Neural progenitor cell (in vitro differentiated cells): ENCODE data around the gene GLMP. TPM values are rescaled to one million over a fixed set of nuclear protein-coding genes. Genes with fewer than 3 reads are reported as not detected.

Source experiments
- DNase-seq: peaks from one replicate; pipeline ENCODE4 v3.0.0-alpha.2; 2016; ENCODE audit warnings: low spot score
- H2AFZ ChIP-seq: fragments of 200-600 bp; sonication (generic); replicated peaks from 2 replicates; pipeline ENCODE4 v1.6.1; 2016; ENCODE audit warnings: antibody characterized with exemption
- H3F3A ChIP-seq: fragments of 200-600 bp; sonication (generic); 2 replicates; pipeline ENCODE4 v1.6.1; 2016; ENCODE audit warnings: antibody characterized with exemption, low read depth
- H3K27ac ChIP-seq: fragments of 200-600 bp; sonication (generic); 2 replicates; pipeline ENCODE4 v1.5.1; 2016; ENCODE audit warnings: mild to moderate bottlenecking
- H3K27me3 ChIP-seq: fragments of 200-600 bp; sonication (generic); 2 replicates; pipeline ENCODE4 v1.6.1; 2016; ENCODE audit warnings: mild to moderate bottlenecking, moderate library complexity
- H3K36me3 ChIP-seq: fragments of 200-600 bp; sonication (generic); 2 replicates; pipeline ENCODE4 v1.5.1; 2016
- H3K4me1 ChIP-seq: fragments of 200-600 bp; sonication (generic); 2 replicates; pipeline ENCODE4 v1.6.1; 2016; ENCODE audit warnings: mixed run types
- H3K4me2 ChIP-seq: fragments of 200-600 bp; sonication (generic); 2 replicates; pipeline ENCODE4 v1.6.1; 2016
- H3K4me3 ChIP-seq: fragments of 200-600 bp; sonication (generic); 2 replicates; pipeline ENCODE4 v1.5.1; 2016
- H3K79me2 ChIP-seq: fragments of 200-600 bp; sonication (generic); 2 replicates; pipeline ENCODE4 v1.6.1; 2016; ENCODE audit warnings: low read depth
- H3K9ac ChIP-seq: fragments of 200-600 bp; sonication (generic); 2 replicates; pipeline ENCODE4 v1.6.1; 2016
- H3K9me3 ChIP-seq: fragments of 200-600 bp; sonication (generic); 2 replicates; pipeline ENCODE4 v1.5.1; 2016; ENCODE audit warnings: low read depth
- H4K20me1 ChIP-seq: fragments of 200-600 bp; sonication (generic); 2 replicates; pipeline ENCODE4 v1.6.1; 2016; ENCODE audit warnings: low read depth
- H3K27ac Mint-ChIP-seq: 3 replicates; pipeline ENCODE4 v1.8.0; 2021; ENCODE audit warnings: mixed read lengths
- H3K27me3 Mint-ChIP-seq: 2 replicates; pipeline ENCODE4 v1.8.0; 2022; ENCODE audit warnings: low read depth, mild to moderate bottlenecking, inconsistent platforms, moderate library complexity, mixed read lengths; ENCODE audit not compliant: insufficient read depth
- H3K36me3 Mint-ChIP-seq: 3 replicates; pipeline ENCODE4 v1.8.0; 2021; ENCODE audit warnings: mixed read lengths
- H3K4me1 Mint-ChIP-seq: 3 replicates; pipeline ENCODE4 v1.8.0; 2021; ENCODE audit warnings: mixed read lengths
- H3K4me3 Mint-ChIP-seq: 3 replicates; pipeline ENCODE4 v1.8.0; 2021; ENCODE audit warnings: mild to moderate bottlenecking, moderate library complexity, mixed read lengths
- H3K9me3 Mint-ChIP-seq: 3 replicates; pipeline ENCODE4 v1.8.0; 2020; ENCODE audit warnings: mixed read lengths
- EZH2 ChIP-seq: fragments of 200-600 bp; sonication (generic); IDR thresholded peaks from 2 replicates; pipeline ENCODE4 v1.6.1; 2017; ENCODE audit warnings: antibody characterized with exemption, mild to moderate bottlenecking, moderate library complexity
- EZH2phosphoT487 ChIP-seq: fragments of 200-600 bp; sonication (generic); IDR thresholded peaks from 2 replicates; pipeline ENCODE4 v1.6.1; 2017; ENCODE audit warnings: antibody characterized with exemption
- total RNA-seq: library from RNA; depleted of rRNA; stranded (reverse); fragments of >200 nt; gene quantifications from 2 replicates; pipeline ENCODE4 v1.2.3, GENCODE V29; 2015; ENCODE audit warnings: low replicate concordance
- TF ChIP-seq, protein P1 (sequence below): fragments of 200-600 bp; sonication (generic); IDR thresholded peaks from 2 replicates; pipeline ENCODE4 v1.5.1; 2017; ENCODE audit warnings: antibody characterized with exemption, mild to moderate bottlenecking

Gene GLMP
- total RNA-seq, 1 donor from 2014 or later = 38.7 TPM

DNA sequence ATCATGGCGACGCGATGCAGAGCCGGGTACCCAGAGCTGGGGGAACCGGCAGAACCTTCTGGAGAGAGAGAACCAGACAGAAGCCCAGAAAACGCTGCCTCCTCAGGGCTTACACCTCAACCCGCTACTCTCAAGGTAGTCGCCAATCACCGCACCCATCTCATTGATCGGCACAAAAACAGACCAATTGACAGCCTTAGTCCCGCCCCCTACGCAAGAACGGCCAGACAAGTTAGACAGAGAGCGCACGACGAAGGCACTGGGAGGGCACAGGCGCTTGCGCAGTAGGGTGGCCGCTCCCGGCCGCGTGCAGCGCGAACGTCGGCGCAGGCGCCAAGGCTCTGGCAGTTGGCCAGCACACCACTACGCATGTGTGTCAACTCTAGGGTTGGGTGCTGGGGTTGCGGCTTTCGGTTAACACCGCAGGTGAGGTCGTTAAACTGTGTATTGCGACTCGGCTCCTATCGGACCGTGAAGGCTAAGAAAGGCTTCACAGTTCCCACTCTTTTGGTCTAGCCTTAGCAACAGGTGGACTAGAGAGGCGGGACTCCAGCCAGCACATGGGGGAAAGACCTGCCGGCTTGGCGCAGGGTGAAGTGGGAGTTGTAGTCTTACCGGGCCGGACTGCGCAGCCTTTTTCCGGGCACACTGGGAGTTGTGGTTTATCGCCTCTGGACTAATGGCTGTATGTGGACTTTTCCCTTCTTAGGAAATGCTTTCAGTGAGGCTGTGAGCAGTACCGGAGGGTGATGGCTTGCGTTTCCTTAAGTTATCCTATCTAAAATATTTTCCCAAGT, 42.9 kb upstream of the GLMP start, which contains the start of the genes CCT3 and TSACC:
TSS of gene CCT3 (minus strand) at position 113 of the 797 bp plus-strand sequence. CDS start at position 5, 108 bp downstream.
TSS of gene TSACC (plus strand) at position 347 of the 797 bp plus-strand sequence. CDS start 1,232 bp downstream, outside the sequence.
- Histone ChIP-seq H3K9ac (peak within 1 kb of the TSS; percentile 66), H3K36me3 (peaks cover 8% of the 10 kb centered on the region), H3F3A (peaks cover 14% of the 10 kb centered on the region), H3K4me2 (peak within 1 kb of the TSS; percentile 92), H3K4me1 (peaks cover 14% of the 10 kb centered on the region), H2AFZ (peak within 1 kb of the TSS; percentile 98), H3K27ac (peak within 1 kb of the TSS; percentile 52), H3K79me2 (peaks cover 45% of the 10 kb centered on the region), H3K4me3 (peak within 1 kb of the TSS; percentile 99), H4K20me1 (peaks cover 37% of the 10 kb centered on the region), H3K9me3 (no peaks in the 10 kb centered on the region), H3K27me3 (no peaks in the 10 kb centered on the region)
- Mint-ChIP-seq H3K9me3 (no peaks in the 10 kb centered on the region), H3K36me3 (peaks cover 13% of the 10 kb centered on the region), H3K27me3 (no peaks in the 10 kb centered on the region), H3K4me3 (peak within 1 kb of the TSS; percentile 96), H3K27ac (peak within 1 kb of the TSS; percentile 61), H3K4me1 (peaks cover 22% of the 10 kb centered on the region)
- peak; percentile 99 for DNase-seq
- TF ChIP-seq EZH2phosphoT487 (no peak), EZH2 (no peak)
- TF ChIP-seq, protein P1, sequence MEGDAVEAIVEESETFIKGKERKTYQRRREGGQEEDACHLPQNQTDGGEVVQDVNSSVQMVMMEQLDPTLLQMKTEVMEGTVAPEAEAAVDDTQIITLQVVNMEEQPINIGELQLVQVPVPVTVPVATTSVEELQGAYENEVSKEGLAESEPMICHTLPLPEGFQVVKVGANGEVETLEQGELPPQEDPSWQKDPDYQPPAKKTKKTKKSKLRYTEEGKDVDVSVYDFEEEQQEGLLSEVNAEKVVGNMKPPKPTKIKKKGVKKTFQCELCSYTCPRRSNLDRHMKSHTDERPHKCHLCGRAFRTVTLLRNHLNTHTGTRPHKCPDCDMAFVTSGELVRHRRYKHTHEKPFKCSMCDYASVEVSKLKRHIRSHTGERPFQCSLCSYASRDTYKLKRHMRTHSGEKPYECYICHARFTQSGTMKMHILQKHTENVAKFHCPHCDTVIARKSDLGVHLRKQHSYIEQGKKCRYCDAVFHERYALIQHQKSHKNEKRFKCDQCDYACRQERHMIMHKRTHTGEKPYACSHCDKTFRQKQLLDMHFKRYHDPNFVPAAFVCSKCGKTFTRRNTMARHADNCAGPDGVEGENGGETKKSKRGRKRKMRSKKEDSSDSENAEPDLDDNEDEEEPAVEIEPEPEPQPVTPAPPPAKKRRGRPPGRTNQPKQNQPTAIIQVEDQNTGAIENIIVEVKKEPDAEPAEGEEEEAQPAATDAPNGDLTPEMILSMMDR = no peak

DNA sequence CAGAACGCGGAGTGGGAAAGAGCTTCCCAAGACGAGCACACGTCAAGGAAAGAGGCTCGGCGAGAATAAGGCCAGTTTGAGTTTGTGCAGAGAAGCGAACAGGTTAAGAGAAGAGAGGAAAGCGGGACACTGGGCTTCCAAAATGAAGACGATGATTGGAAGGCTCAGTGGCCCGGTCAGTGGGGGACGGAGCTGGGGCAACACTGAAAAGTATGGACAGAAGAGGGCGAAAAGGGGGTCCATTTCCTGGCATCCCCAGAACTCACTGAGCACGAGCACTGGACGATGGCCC, 42.4 kb upstream of the GLMP start:
- Histone ChIP-seq H3K4me2 (peak overlapping the region; percentile 92), H3K27ac (peak overlapping the region; percentile 52)

GRCh38 chr1:156337052-156337887, 41.8 kb upstream of the GLMP start:
- H3K79me2 ChIP-seq = peaks cover 56% of the 10 kb centered on the region
- no peaks in the 10 kb centered on the region for H3K27me3 ChIP-seq
- H3K4me1 Mint-ChIP-seq = peaks cover 20% of the 10 kb centered on the region
- peak overlapping the region; percentile 61 for H3K27ac Mint-ChIP-seq
- H3K36me3 ChIP-seq = peaks cover 17% of the 10 kb centered on the region
- H4K20me1 ChIP-seq = peaks cover 41% of the 10 kb centered on the region
- H2AFZ ChIP-seq = peak overlapping the region; percentile 69
- no peak for DNase-seq
- H3K4me2 ChIP-seq = peak overlapping the region; percentile 92
- H3K4me3 Mint-ChIP-seq = peak overlapping the region; percentile 96
- peaks cover 15% of the 10 kb centered on the region for H3F3A ChIP-seq
- H3K9me3 ChIP-seq = no peaks in the 10 kb centered on the region
- no peaks in the 10 kb centered on the region for H3K27me3 Mint-ChIP-seq
- H3K36me3 Mint-ChIP-seq = peaks cover 15% of the 10 kb centered on the region
- peaks cover 14% of the 10 kb centered on the region for H3K4me1 ChIP-seq
- H3K9ac ChIP-seq = peak overlapping the region; percentile 66
- TF ChIP-seq EZH2phosphoT487 (no peak), EZH2 (no peak)
- TF ChIP-seq, protein P1 = no peak
- no peaks in the 10 kb centered on the region for H3K9me3 Mint-ChIP-seq
- H3K4me3 ChIP-seq = peak overlapping the region; percentile 99
- peak overlapping the region; percentile 52 for H3K27ac ChIP-seq

More for the DNA sequence above, 42.4 kb upstream of the GLMP start:
- no peak for DNase-seq
- Histone ChIP-seq H3K9me3 (no peaks in the 10 kb centered on the region), H3K9ac (peak overlapping the region; percentile 66), H3K36me3 (peaks cover 13% of the 10 kb centered on the region), H2AFZ (peak overlapping the region; percentile 69), H4K20me1 (peaks cover 37% of the 10 kb centered on the region), H3K4me1 (peaks cover 14% of the 10 kb centered on the region), H3K27me3 (no peaks in the 10 kb centered on the region), H3K4me3 (peak overlapping the region; percentile 99), H3F3A (peaks cover 15% of the 10 kb centered on the region), H3K79me2 (peaks cover 51% of the 10 kb centered on the region)
- TF ChIP-seq EZH2 = no peak
- TF ChIP-seq, protein P1 = peak; percentile 9
- TF ChIP-seq EZH2phosphoT487 = no peak
- Mint-ChIP-seq H3K36me3 (peaks cover 15% of the 10 kb centered on the region), H3K4me3 (peak overlapping the region; percentile 96), H3K27me3 (no peaks in the 10 kb centered on the region), H3K4me1 (peaks cover 22% of the 10 kb centered on the region), H3K9me3 (no peaks in the 10 kb centered on the region), H3K27ac (peak overlapping the region; percentile 61)
